ENCODE data around the gene SARDH. TPM values are rescaled to one million over a fixed set of nuclear protein-coding genes. Genes with fewer than 3 reads are reported as not detected.
A peak's percentile ranks its signal among the peaks of the same experiment; 100 is the strongest.

SARDH gene
- total and polyA plus RNA-seq, 8 donors = 3.9 to 13.9 (median 9.9) TPM

- Histone ChIP-seq H3K4me3 (no peak overlapping the region), H3K36me3 (no peaks in the 10 kb centered on the region), H3K9me3 (no peaks in the 10 kb centered on the region), H3K27me3 (peaks cover 0 to 35% of the 10 kb centered on the region in 2 donors), H3K4me1 (peaks cover 6 to 19% of the 10 kb centered on the region in 2 donors), H3K27ac (no peak overlapping the region)
- TF ChIP-seq CTCF (IDR thresholded peaks at IDR 0.05) = no peak
- ATAC-seq = no peak
- intact Hi-C loops (cut with DNase I) = no loop called here
- peak in 1 of 4 donors; percentile 14 for DNase-seq
Measured at GRCh38 chr9:133700819-133701320, 37.3 kb downstream of the SARDH start.

- Histone ChIP-seq H3K4me3 (no peak overlapping the region), H3K27ac (no peak overlapping the region), H3K27me3 (peaks cover 0 to 35% of the 10 kb centered on the region in 2 donors), H3K4me1 (peaks cover 6 to 19% of the 10 kb centered on the region in 2 donors), H3K36me3 (no peaks in the 10 kb centered on the region), H3K9me3 (no peaks in the 10 kb centered on the region)
- DNase-seq (no peak), ATAC-seq (no peak)
- no peak for TF ChIP-seq CTCF (IDR thresholded peaks at IDR 0.05)
- intact Hi-C loops (cut with DNase I) = no loop called here
Measured at GRCh38 chr9:133699546-133699945, 38.6 kb downstream of the SARDH start.

- intact Hi-C loops (cut with DNase I) = no loop called here
- Histone ChIP-seq H3K36me3 (no peaks in the 10 kb centered on the region), H3K4me1 (peaks cover 0 to 3% of the 10 kb centered on the region in 2 donors), H3K27me3 (peaks cover 0 to 3% of the 10 kb centered on the region in 2 donors), H3K4me3 (no peak overlapping the region), H3K9me3 (no peaks in the 10 kb centered on the region), H3K27ac (no peak overlapping the region)
- peak in 1 of 4 donors; percentile 64 for DNase-seq
- no peak for ATAC-seq
- no peak for TF ChIP-seq CTCF (IDR thresholded peaks at IDR 0.05)
Measured at GRCh38 chr9:133696071-133696472, 42.1 kb downstream of the SARDH start.

GRCh38 chr9:133694686-133695085, 43.5 kb downstream of the SARDH start:
- Histone ChIP-seq H3K36me3 (no peaks in the 10 kb centered on the region), H3K9me3 (no peaks in the 10 kb centered on the region), H3K27ac (no peak overlapping the region), H3K27me3 (no peaks in the 10 kb centered on the region), H3K4me1 (no peaks in the 10 kb centered on the region), H3K4me3 (no peak overlapping the region)
- no peak for ATAC-seq
- intact Hi-C loops (cut with DNase I) = no loop called here
- no peak for TF ChIP-seq CTCF (IDR thresholded peaks at IDR 0.05)
- DNase-seq = no peak

GRCh38 chr9:133693703-133694529, 44.2 kb downstream of the SARDH start:
- no peaks in the 10 kb centered on the region for H3K4me1 ChIP-seq
- no peak for ATAC-seq
- H3K36me3 ChIP-seq = no peaks in the 10 kb centered on the region
- no peak for TF ChIP-seq CTCF (IDR thresholded peaks at IDR 0.05)
- H3K27ac ChIP-seq = no peak overlapping the region
- no peaks in the 10 kb centered on the region for H3K27me3 ChIP-seq
- H3K4me3 ChIP-seq = no peak overlapping the region
- intact Hi-C loops (cut with DNase I) = no loop called here
- no peaks in the 10 kb centered on the region for H3K9me3 ChIP-seq
- DNase-seq = peak in 1 of 4 donors; percentile 70
